HG03064 (cell line): Measurements from ENCODE around the gene PARP16.

Experiments used
- ATAC-seq: cut with Tn5 transposase; IDR thresholded peaks from one replicate; pipeline ENCODE4 v1.9.1; 2021; ENCODE audit warnings: low read depth; ENCODE audit not compliant: unreplicated experiment

Gene PARP16

DNA sequence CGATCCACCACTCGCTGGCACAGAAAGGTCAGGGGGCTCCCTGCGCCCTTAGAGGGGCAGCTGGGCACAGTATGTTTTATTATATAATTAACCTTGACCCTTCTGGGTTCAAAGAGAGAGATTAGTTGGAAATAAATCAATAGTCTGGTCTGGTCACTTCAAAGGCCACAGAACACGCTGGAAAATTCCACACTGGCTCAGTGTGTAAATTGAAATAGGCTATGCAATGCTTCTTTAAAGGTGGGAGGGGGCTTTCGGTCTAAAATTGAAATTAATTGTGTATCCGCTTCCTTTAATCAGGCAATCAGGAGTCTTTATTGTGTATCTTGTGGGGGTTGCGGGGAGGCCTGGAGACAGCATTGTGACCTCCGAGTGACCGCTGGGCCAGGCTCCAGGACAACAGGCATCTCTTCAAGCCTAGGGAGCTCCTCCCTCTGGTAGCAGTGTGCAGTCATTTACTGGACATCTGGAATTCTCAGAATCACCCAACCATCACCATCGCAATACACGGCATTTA is 25.8 kb upstream of the PARP16 start:
- ATAC-seq = no peak

- no peak for ATAC-seq
Observed at GRCh38 chr15:65311760-65312159, 25.1 kb upstream of the PARP16 start.

DNA sequence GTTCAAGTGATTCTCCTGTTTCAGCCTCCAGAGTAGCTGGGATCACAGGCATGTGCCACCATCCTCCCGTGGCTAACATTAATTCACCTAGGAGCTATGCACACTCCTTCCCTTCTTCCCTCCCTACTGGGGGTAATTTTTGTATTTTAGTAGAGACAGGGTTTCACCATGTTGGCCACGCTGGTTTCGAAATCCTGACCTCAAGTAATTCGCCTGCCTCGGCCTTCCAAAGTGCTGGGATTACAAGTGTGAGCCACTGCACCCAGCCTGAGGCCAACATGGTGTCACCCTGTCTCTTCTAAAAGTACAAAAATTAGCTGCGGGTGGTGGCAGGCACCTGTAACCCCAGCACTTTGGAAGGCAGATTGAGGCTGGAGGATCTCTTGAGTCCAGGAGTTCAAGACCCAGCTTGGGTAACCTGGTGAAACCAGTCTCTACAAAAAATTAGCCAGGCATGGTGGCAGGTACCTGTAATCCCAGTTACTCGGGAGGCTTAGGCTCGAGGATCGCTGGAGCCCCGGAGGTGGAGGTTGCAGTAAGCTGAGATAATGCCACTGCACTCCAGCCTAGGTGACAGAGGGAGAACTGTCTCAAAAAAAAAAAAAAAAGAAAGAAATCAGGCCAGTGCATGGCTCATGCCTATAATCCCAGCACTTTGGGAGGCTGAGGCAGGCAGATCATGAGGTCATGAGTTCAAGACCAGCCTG is 23.9 kb upstream of the PARP16 start:
- no peak for ATAC-seq

- no peak for ATAC-seq
Observed at GRCh38 chr15:65309882-65310418, 23.3 kb upstream of the PARP16 start.

DNA sequence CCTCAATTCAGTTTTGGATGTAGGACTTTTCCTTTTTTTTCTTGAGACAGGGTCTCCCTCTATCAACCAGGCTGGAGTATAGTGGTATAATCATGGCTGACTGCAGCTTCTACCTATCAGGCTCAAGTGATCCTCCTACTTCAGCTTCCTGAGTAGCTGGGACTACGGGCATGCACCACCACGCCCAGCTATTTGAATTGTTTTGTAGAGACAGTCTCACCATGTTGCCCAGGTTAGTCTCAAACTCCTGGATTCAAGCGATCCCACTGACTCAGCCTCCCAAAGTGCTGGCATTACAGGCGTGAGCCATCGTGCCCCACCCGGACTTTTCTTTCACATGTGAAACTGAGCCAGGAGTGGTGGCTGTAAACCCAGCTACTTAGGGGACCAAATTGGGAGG is 21.3 kb upstream of the PARP16 start:
- no peak for ATAC-seq

- ATAC-seq = no peak
Observed at GRCh38 chr15:65306551-65306950, 19.9 kb upstream of the PARP16 start.

DNA sequence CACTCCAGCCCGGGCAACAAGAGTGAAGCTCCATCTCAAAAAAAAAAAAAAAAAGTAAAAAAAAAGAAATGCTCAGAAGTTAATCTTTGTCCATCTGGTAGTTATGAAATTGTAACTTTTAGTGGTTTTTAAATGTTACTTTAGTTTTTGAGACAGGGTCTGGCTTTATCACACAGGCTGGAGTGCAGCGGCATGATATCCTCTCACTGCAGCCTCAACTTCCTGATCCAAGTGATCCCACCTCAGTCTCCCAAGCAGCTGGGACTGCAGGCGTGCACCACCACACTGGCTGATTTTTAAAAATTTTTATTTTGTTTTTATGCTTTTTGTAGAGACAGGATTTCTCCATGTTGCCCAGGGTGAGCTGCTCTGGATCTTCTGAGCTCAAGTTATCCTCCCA is 19.1 kb upstream of the PARP16 start:
- no peak for ATAC-seq

GRCh38 chr15:65305150-65305758 is 18.6 kb upstream of the PARP16 start:
- no peak for ATAC-seq

- ATAC-seq = peak; percentile 58
Observed at GRCh38 chr15:65304381-65305149, 17.9 kb upstream of the PARP16 start, which contains the start of gene RNU5B-1. RNU5B-1 (plus strand) TSS chr15:65304677.

DNA sequence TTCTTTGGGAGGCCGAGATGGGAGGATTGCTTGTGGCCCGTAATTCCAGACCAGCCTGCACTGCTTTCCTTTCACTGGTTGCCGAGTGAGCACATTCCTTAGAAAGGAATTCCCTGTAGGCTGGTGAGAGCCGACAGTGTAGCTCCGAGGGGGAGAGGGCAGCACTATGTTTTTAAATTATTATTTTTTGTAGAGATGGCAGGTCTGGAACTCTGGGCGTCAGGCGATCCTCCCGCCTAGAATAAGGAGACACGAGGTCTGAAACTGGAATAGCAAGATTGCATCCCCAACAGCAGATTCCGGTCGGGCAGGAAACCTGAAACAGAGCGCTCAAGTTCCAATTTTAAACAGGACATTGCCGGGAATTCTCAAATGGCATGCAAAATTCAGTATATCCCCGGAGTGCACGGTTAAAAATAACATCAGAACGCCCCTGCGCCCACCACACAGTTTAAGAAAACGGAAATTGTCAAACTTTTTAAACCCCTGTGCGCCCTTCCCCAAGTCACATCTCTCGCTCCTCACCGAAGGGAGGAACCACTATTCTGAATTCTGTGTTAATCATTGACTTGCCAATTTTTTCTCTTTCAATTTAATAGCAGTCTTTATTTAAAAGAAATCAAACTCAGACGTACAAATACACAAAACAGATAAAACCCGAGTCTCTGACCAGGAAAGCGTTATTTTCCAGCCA is 17.2 kb upstream of the PARP16 start:
- no peak for ATAC-seq

GRCh38 chr15:65302061-65302460 is 15.4 kb upstream of the PARP16 start:
- no peak for ATAC-seq

DNA sequence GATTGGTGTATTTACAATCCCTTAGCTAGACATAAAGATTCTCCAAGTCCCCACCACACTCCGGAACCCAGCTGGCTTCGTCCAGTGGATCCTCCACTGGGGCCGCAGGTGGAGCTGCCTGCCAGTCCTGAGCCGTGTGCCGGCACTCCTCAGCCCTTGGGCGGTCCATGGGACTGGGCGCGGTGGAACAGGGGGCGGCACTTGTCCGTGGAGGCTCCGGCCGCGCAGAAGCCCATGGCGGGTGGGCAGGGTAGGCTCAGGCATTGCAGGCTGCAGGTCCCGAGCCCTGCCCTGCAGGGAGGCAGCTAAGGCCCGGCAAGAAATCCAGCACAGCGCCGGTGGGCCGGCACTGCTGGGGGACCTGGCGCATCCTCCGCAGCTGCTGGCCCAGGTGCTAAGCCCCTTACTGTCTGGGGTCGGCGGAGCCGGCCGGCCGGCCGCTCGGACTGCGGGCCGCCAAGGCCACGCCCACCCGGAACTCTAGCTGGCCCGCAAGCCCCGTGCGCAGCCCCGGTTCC is 14.3 kb upstream of the PARP16 start:
- ATAC-seq = no peak

DNA sequence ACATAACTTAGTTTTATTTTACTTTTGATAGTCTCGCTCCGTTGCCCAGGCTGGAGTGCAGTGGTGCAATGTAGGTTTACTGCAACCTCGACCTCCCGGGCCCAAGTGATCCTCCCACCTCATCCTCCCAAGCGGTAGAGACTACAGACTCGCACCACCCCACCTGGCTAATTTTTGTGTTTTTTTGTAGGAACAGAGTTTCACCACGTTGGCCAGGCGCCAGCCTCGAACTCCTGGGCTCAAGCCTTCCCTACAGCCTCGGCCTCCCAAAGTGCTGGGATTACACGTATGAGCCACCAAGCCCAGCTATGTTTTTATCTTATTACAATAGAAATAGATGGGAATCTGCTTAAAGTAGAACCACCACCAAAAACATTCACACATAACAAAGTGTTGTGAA is 12.0 kb upstream of the PARP16 start:
- ATAC-seq = no peak

DNA sequence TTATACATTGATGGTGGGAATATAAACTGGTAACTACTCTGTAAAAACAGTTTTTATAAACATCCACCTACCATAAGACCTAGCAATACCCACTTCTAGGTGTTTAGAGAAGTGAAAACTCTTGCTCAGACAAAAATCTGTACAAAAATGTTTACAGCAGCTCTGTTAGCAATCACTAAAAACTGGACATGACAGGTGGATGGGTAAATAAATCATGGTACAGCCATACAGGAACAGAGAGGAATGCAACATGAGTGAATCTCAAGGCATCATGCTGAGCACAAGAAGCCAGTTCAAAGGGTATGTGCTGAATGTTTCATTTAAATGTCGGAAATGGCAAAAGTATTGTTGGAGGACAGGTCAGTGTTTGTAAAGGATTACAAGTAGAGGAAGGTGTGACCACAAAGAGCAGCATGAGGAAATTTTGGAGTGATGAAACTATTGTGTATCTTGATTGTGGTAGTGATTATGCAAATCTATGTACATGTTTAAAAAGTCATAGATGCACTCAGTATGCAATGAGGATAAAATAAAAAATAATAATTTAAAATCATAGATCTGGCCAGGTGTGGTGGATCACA is 6.3 kb upstream of the PARP16 start:
- no peak for ATAC-seq

DNA sequence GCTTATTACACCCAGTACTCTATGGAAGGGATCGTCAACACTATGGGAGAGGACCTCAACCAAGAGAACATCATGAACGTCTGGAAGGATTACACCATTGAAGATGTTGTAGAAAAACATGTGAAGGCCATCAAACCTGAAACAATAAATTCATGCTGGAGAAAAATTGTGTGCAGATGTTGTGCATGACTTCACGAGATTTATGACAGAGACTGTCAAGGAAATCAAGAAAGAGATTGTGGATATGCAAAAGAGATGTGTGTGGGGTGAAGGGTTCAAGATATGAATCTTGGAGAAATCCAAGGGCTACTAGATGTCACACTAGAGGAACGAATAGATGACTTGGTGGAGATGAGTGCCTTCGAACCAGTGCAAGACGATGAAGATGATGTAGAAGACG is 3.5 kb upstream of the PARP16 start:
- ATAC-seq = no peak

- ATAC-seq = no peak
Observed at GRCh38 chr15:65289261-65289854, 2.7 kb upstream of the PARP16 start.

DNA sequence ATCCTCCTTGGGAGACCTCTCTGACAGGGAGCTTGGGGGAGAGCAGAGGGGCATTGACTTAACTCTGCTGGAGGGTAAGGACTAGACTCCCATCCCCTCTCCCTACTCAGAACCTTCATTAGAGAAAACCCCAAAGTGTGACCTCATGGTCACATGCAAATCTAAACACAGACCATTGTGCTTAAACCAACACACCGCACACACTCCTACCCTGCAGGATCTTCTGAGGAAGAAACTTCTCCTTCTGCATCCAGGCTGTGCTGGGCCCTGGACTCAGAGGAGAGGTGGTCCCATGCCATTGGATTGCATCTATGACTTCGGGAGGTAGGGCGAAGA is 805 bp upstream of the PARP16 start:
- ATAC-seq = no peak

DNA sequence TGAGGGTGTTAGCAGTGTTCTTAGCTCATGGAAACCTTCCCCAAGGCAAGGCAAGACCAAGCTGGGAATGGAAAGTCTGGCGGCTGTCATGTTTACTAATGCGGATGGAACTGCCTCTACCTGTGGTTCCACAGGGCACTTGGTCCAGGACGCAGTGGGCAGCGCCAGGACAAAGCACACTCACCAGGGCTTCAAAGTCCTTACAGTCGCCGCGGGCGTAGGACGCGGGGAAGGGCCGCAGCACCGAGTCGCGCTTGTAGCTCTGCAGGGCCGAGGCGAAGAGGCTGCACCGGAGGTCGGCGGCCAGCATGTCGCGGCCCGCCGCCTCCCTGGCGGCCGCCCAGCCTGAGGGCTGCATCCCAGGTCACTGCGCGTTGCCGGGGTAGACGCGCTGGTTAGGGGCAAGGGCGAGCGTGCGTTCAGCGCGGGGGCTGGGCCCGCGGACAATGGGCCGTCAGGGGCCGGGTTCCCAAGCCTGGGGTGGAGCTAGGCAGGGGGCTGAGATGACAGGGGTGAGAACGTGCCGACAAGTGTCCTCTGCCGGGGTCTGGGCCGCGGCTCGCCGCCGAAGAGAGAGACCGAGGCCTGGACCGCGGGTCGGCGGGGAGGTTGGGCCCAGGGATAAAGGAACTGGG is 497 bp downstream of the PARP16 start:
- peak; percentile 25 for ATAC-seq

- no peak for ATAC-seq
Observed at GRCh38 chr15:65285291-65286068, 1.2 kb downstream of the PARP16 start.
